NOMO-1 treated with DMSO at 0.1 percent for 48 hours (cell line): ENCODE measurements around the gene TMIGD2.
"Not testable (repeated sequence)": the region's sequence is repeated elsewhere in the genome, so short reads cannot be mapped to it uniquely, and the experiment has no call there.

Experiments used
- DNase-seq: peaks from one replicate; lab custom pipeline; 2025; ENCODE audit not compliant: unreplicated experiment; lab: John Stamatoyannopoulos, UW

The TMIGD2 gene

GRCh38 chr19:4267901-4268815 is 34.0 kb downstream of the TMIGD2 start:
- no peak for DNase-seq

GRCh38 chr19:4267101-4267900 is 34.9 kb downstream of the TMIGD2 start:
- peak; percentile 21 for DNase-seq

- peak; percentile 8 for DNase-seq
Observed at GRCh38 chr19:4266253-4267000, 35.8 kb downstream of the TMIGD2 start.

DNA sequence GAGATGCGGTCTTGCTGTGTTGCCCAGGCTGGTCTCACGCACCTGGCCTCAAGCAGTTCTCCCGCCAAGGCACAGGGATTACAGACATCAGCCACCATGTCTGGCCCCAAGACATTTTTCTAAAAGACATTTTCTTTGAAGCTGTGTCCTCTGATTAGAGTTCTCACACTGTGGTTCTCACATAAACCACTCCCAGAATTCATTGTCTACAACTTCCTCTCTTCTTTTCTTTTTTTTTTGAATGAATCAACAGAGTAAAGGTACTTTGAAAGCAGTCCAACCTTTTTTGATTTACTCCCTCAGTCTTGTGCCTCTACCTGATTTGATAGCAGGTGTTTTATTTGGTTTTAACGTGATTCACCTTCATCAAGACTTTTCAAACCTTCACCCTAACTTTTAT is 37.4 kb downstream of the TMIGD2 start:
- peak; percentile 11 for DNase-seq

DNA sequence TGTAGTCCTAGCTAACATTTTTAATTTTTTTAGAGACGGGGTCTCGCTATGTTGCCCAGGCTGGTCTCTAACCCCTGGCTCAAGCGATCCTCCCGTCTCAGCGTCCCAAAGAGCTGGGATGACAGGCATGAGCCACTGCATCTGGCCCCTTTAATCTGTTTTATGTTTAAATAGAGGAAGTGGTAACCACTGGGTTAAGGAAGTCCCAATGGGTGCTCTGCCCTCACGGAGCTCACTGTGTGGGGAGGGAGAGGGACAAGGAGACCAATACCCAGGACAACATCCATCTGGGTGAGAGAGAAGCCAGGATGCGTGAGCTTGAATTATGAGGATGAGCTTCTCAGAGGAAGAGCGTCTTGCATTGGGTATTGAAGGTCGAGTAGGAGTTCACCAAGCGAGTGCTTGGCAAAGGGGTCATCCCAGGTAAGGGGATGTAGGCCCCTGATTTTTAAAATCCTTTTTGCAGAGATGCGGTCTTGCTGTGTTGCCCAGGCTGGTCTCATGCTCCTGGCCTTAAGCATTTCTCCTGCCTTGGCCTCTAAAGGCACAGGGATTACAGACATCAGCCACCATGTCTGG is 41.5 kb downstream of the TMIGD2 start:
- no peak for DNase-seq

DNA sequence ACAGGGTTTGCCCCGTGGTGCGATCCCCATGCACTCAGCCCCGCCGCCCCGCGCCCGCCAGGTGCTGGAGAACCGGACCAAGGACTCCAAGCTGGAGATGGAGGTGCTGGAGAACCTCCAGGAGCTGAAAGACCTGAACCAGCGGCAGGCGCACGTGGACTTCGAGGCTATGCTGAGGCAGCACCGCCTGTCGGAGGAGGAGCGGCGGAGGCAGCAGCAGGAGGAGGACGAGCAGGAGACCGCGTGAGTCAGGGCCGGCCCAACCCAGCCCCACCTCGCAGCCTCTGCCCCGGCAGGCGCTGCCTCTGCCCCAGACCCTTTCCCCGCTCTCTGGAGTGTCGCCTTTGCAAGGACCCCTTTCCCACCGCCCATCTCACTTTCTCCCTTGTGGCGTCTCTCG is 44.0 kb downstream of the TMIGD2 start:
- no peak for DNase-seq

GRCh38 chr19:4257025-4257424 is 45.2 kb downstream of the TMIGD2 start:
- DNase-seq: no peak

- no peak for DNase-seq
Observed at GRCh38 chr19:4256563-4256962, 45.6 kb downstream of the TMIGD2 start.

DNA sequence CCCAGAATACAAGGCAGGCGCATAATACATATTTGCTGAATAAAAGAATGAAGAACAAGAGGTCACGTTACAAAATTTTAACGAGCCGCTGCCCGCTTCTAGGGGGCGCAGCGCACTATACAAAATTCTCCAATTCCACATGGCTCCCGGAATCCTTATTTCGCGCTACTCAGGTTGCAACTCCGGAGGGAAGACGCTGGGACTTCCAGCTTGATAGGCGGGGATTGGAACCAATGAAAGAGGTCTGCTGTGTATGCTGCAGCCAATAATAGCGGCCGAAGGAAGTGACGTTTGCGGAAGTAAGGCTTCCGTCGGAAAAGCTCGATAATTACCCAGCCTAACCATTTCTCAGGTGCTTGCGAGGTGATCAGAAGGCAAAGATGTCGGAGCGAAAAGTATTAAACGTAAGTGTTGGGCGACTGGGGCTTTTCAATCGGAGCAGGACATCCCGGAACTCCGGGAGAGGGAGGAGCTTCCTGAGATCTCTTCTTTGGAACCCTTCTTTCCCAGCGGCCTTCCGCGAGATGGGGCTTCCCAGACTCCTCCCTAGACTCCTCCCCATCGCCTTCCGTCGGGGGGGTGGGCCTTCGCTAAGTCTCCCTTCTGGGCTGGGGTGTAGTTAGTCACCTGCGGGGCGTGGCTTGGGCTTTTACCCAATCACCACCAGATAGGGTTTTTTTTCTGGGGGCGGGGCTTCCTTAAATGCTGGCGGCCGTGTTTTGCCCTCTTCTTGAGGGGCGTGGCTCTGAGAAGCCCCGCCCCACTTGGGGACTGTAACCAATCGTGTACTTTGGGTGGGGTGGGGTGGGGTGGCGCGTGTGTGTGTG is 55.2 kb downstream of the TMIGD2 start, which contains the start of gene YJU2:
Gene YJU2 (plus strand): TSS at position 314 of the 827 bp plus-strand sequence. CDS start 67 bp downstream, at position 381.
- peak; percentile 99 for DNase-seq

DNA sequence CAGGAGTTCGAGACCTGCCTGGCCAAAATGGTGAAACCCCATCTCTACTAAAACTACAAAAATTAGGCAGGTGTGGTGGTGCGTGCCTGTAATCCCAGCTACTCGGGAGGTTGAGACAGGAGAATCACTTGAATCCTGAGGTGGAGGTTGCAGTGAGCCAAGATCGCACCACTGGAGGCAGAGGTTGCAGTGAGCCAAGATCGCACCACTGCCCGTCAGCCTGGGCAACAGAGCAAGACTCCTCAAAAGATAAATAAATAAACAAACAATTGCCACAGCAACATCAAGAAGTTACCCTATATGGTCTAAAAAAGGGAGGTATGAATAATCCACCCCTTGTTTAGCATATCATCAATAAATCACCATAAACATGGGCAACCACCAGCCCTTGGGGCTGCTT is 56.3 kb downstream of the TMIGD2 start:
- not testable (repeated sequence) for DNase-seq
